Peyer's patch (tissue), 4 donors: Measurements from ENCODE around the gene GPC5.

Experiments
- CTCF ChIP-seq, 6 experiments: fragments of 450-650 bp in 4 of 6; fragments of 200-600 bp in 2 of 6; sonication (generic) in 1 of 6; IDR thresholded peaks; one replicate each; pipeline ENCODE4 v1.5.1; 2017 to 2019; ENCODE audit warnings: antibody characterized with exemption in 6 of 6, mild to moderate bottlenecking in 3 of 6, moderate library complexity in 1 of 6
- POLR2A ChIP-seq, 2 donors: fragments of 450-650 bp; IDR thresholded peaks; one replicate each; pipeline ENCODE4 v1.5.1; 2017; ENCODE audit warnings: antibody characterized with exemption in 2 of 2, mild to moderate bottlenecking in 2 of 2, moderate library complexity in 2 of 2

DNA sequence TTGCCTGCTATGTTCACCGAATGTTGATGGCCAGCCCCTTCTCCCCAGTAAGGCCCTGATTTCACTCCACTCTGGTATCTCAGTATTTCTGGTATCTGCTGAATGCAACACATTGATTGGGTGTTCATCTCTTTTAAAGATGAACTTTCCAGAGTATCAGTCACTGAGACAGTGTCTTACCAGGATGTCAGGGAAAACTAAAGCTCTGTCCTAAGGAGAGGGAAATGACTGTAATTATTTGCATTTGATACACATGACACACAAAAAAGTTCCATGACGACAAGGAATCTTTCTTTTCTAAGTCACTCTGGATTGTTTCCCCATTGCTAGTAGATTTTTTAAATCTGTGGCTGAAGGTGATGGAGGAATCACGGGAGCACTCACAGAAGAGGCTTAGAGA, 2.2 kb downstream of the GPC5 start:
- TF ChIP-seq CTCF (IDR thresholded peaks at IDR 0.05) (no peak), POLR2A (IDR thresholded peaks at IDR 0.05) (no peak)
